GM13977 (cell line): ENCODE data around the gene PARD3B.

ENCODE experiments used
- DNase-seq: peaks from one replicate; pipeline ENCODE4 v3.0.0; 2012; ENCODE audit warnings: low spot score
- CTCF ChIP-seq: IDR thresholded peaks from 2 replicates; pipeline ENCODE4 v1.5.1; 2012; ENCODE audit warnings: mild to moderate bottlenecking, control low read depth; ENCODE audit not compliant: insufficient read depth; ENCODE audit errors: extremely low read depth, missing control alignments
- in situ Hi-C: fragments of 300-500 bp; cut with MboI; formaldehyde crosslinking; loops from one replicate; pipeline ENCODE4 v1.12.0; 2022; ENCODE audit warnings: low sequenced_read_pairs, low pct_unique_long_range_greater_than_20kb, mixed read lengths, inconsistent platforms; ENCODE audit not compliant: unreplicated experiment

The PARD3B gene

GRCh38 chr2:205402011-205402410, 856.7 kb downstream of the PARD3B start:
- in situ Hi-C loops = no loop called here
- no peak for TF ChIP-seq CTCF
- DNase-seq = no peak

DNA sequence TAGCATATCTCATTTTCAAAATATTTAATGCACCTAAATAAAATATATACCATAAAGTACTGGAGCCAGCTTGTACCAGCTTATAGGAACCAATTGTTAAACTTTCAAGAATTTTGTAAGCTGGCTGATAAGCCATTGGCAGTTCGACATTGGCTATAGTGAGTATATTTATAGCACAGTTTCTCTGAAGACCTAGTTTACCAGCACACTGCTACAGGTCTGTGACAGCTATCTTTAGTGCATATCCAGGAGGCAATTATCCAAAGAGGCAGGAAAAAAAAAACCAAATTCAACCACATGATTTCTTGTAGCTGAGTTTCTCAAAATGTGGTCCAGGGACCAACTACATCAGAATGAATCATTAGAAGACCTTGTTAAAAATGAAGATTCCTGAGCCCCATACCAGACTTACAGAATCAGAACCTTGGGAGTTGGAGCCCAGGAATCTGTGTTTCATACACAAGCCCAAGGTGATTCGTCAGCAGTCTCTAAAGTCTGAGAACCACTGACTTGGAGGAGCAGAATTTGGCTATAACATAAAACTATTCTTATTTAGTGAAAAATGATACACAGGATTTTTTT, 858.1 kb downstream of the PARD3B start:
- DNase-seq = no peak
- in situ Hi-C loops = no loop called here

GRCh38 chr2:205405194-205405593, 859.9 kb downstream of the PARD3B start:
- no peak for DNase-seq
- no peak for TF ChIP-seq CTCF
- in situ Hi-C loops = no loop called here

More for the DNA sequence above, 858.1 kb downstream of the PARD3B start:
- TF ChIP-seq CTCF = no peak

DNA sequence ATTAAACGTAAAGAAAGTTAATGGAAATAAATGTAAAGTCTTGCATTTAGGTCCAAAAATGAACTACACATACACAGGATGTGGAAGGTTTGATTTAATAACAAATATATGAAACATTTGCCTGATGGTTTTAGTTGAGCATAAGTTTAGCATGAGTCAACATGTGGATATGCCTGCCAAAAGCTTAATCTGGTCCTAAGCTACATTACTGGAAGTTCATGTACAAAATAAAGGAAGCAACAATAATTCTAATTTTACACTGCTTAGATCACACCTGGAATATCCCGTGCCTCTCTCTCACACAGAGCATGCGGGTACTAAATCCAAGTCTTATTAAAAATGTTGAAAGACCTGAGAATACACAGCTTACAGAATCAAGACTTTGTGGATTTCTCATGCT, 860.5 kb downstream of the PARD3B start:
- TF ChIP-seq CTCF = no peak
- DNase-seq = no peak
- in situ Hi-C loops = no loop called here

DNA sequence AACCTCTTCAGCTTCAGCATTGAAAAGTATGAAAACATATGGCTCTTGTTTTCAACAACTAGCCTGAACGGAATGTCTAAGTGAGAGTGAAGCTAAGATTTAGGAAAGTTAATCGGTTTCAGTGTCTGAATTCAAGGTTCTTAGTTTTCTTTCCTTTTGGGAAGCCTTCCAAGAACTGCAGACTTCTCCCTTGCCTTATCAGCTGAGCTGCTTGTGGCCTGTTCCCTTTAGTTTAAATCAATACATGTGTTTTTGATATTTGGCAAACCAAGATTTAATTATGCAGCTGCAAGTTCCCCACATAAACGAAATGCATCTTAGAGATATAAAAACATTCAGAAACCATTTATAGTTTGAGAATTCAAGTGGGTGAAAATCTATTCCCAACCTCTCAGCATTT, 862.7 kb downstream of the PARD3B start:
- TF ChIP-seq CTCF = no peak
- DNase-seq = no peak
- in situ Hi-C loops = no loop called here

DNA sequence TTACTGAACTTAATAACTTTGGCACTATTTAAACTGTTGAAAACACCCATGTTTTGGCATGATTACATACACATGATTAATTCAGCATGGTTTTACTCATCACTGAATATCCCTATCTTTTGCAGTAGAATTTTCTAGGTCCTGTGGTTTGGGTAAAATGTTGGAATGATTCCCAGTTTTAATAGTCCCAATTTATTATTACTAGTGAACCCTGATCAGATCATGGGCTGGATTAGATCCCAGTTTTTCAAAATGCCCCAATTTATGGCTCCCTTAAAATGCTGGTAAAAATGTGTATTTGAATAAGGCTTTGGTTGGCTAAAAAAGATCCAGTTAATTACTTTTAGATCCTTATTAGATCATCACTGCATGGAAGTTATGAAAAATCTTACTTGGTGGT, 863.4 kb downstream of the PARD3B start:
- DNase-seq = no peak
- no peak for TF ChIP-seq CTCF
- in situ Hi-C loops = no loop called here

DNA sequence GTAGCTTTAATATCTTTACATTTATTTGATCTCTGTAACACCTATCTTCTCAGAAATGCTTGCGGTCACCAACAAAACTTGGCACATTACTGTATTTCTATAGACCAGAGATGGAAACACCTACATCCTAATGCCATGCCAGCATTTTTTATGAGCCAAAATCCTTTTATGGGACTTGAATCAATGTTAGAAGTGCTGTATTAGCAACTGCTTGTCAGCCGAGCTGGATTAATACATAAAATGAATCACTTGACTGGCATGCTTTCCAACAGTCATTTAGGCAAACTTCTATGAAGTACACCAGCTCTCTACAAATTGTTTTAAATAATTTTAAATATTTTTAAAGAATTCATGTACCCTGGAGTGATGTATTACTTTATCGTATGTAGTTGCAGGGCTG, 864.1 kb downstream of the PARD3B start:
- in situ Hi-C loops = no loop called here
- no peak for DNase-seq
- no peak for TF ChIP-seq CTCF
